SW480 (cell line): Measurements from ENCODE around the gene IFI30.

Source experiments
- DNase-seq: peaks from one replicate; pipeline ENCODE4 v3.0.0-alpha.2; 2016; ENCODE audit warnings: low spot score

The IFI30 gene

DNA sequence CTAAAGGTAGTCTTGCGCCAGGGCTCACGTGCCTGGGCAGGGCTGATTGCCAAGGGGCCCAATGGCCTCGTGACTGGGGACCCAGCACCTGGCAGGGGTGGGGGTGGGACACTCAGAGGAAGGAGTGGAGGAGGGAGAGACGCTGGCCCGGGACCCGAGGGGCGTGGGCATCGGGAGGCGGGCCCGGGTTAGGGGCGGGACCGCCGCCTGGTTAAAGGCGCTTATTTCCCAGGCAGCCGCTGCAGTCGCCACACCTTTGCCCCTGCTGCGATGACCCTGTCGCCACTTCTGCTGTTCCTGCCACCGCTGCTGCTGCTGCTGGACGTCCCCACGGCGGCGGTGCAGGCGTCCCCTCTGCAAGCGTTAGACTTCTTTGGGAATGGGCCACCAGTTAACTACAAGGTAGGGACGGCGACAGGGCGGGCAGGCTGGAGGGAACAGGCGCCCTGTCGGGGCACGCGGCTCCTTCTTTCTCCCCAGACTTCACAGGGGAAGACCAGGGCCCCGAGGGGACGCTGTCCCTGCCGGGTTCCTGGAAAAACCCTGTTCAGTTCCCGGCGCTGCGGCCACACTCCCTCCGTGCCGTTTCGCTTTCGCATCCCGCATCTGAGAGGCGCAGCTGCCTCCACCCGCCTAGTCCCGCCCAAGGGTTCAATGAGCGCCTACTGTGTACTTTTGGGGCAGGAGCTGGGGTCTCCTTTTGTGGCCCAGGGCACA, at the start of gene IFI30:
IFI30 (plus strand) TSS at position 242 of the 717 bp plus-strand sequence; CDS start at position 271, 29 bp downstream.
- DNase-seq, result peak; percentile 87

DNA sequence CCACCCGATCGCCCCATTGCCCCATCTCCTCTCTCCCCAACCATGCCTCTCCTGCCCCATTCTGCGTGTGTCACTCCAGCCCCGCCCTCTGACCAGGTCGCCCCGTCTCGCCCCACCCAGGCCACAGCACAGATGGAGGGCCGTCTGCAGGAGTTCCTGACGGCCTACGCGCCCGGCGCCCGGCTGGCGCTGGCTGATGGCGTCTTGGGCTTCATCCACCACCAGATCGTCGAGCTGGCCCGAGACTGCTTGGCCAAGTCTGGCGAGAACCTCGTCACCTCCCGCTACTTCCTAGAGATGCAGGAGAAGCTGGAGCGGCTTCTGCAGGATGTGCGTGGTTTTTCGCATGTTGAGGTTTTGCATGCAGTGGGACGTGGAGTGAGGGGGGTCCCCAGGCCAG, 49.8 kb upstream of the IFI30 start:
- DNase-seq, result no peak

DNA sequence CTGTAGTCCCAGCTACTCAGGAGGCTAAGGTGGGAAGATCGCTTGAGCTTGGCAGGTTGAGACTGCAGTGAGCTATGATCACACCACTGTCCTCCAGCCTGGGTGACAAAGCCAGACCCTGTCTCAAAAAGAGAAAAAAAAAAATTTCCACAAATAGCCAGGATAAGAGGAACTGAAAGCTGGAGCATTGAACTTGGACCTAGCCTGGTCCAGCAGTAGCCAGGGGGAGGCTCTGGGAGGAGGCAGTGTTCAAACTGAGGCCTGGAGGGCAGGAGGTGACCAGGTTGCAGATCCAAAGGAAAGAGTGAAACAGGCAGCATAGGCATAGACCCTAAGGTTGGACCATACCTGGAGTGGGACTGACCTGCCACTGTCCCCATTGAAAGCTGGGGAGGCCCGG, 47.5 kb upstream of the IFI30 start:
- DNase-seq, result no peak

GRCh38 chr19:18128044-18128443, 45.6 kb upstream of the IFI30 start:
- no peak for DNase-seq

DNA sequence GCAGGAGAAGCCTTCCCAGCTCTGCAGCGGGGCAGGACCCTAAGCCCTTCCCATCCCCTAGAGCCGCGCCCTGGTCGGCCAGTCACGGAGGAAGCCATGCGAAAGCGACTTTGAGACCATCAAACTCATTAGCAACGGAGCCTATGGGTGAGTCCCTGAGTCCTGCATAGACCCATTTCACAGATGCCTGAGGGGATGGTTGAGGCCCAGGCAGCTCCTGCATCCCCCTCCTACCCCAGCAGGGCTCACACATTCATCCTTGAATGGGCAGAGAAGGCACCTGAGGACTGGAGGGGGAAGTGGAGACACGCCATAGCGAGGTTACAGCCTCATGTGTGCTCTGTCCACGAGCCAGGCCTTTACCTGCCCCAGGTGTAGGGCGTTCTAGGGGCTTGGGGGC, 44.8 kb upstream of the IFI30 start:
- DNase-seq, result no peak

GRCh38 chr19:18130523-18131242, 42.9 kb upstream of the IFI30 start:
- no peak for DNase-seq

DNA sequence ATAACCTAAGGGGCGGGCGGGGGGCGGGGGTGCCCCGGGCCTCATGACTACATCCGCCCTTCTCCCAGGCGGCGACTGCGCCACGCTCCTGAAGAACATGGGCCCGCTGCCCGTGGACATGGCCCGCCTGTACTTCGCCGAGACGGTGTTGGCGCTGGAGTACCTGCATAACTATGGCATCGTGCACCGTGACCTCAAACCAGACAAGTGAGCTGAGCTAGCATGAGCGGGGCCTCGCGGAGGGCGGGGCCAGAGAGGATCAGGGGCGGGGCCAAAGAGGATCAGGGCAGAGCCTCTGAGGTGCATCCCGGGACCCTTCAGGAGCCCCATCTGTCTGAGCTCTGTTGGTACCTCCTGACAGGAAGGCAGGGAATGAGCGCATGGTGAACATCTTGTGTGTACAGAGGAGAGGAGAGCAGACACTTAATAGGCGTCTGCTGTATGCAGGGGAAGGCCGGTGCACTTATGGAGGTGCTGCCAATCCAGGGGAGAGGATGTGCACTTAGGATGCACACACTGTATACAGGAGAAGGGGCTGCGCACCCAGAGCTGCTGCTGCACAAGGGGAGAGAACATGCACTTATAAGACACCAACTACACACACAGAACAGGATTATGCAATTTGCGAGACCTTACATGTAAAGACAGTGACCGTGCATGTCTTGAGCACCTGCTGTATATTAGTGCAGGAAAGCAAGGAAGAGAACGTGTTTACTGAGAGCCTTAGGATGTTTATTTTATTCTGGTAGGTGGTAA, 41.6 kb upstream of the IFI30 start:
- no peak for DNase-seq

DNA sequence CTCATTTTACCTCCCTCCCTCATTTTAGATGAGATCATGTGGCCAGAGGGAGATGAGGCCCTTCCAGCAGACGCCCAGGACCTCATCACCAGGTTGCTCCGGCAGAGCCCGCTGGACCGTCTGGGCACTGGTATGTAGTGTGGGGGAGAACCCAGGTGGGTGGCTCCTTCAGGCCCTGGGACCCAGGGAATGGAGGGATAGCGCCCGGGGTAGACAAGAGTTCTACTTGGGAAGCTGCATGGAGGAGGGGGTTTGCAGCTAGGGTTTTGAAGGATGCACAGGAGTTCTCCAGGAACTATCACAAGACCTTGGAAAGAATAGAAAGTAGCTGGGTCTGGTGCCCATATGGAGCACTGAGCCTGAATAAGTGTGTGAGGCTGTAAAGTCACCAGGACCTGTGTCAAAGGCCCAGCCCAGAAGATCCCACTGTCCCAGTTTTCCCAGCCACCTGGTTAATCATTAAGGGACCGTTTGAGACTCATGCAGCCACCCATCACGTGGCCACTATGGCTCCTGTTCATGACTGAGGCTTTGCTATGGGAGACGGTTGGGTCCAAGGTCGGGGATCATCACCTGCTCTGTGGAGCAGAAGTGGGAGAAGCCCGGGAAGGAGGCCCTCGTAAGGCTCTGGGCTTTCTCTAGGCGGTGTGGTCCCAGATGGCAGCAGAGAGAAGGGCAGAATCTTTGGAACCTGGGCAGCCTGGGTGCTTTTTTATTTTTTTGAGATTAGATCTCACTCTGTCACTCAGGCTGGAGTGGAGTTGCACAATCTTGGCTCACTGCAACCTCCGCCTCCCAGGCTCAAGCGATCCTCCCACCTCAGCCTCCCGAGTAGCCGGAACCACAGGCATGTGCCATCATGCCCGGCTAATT, 37.7 kb upstream of the IFI30 start:
- DNase-seq, result peak; percentile 84

GRCh38 chr19:18137242-18137641, 36.4 kb upstream of the IFI30 start:
- DNase-seq, result no peak

DNA sequence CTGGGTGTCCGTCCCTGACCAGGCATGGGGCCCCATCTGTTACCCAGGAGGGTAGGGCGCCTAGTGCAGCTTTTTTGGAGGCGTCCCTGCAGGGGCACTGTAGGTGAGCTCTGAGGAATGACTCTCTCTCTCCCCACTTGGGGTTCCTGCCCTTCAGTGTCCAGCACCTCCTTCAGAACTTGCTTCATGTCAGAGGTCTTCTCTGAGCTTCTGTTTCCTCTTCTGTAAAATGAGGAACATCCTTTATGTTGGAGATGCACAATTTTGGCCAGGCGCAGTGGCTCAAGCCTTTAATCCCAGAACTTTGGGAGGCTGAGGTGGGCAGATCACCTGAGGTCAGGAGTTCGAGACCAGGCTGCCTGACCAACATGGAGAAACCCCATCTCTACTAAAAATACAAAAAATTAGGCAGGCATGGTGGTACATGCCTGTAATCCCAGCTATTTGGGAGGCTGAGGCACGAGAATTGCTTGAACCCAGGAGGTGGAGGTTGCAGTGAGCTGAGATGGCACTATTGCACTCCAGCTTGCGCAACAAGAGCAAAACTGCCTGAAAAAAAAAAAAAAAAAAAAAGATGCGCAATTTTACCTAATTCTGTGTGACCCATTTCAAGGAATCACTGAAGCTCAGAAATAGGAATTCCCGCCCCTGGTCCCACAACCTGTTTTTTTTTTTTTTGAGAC, 35.8 kb upstream of the IFI30 start:
- no peak for DNase-seq

- no peak for DNase-seq
These were observed 33.1 kb upstream of the IFI30 start for GRCh38 chr19:18140473-18140872.

- no peak for DNase-seq
These were observed 32.6 kb upstream of the IFI30 start for GRCh38 chr19:18141031-18141430.

DNA sequence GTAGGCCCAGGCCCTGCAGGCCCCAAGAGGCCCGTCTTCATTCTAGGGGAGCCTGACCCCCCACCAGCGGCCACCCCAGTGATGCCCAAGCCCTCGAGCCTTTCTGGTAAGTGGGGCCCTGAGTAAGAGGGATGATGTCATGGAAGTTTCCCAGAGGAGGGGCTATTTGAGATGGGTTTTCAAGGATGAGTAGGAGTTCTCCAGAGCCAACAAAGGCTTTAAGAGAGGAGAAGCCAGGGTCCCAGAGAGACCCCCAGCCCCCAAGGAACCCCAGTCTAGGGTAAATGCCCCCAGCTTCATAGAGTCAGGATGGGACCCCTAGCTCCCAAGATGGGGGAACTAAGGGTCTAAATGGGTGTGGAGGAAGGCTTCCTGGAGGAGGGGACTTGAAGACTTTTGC, 29.7 kb upstream of the IFI30 start:
- DNase-seq, result no peak

GRCh38 chr19:18144361-18144760, 29.3 kb upstream of the IFI30 start:
- no peak for DNase-seq

DNA sequence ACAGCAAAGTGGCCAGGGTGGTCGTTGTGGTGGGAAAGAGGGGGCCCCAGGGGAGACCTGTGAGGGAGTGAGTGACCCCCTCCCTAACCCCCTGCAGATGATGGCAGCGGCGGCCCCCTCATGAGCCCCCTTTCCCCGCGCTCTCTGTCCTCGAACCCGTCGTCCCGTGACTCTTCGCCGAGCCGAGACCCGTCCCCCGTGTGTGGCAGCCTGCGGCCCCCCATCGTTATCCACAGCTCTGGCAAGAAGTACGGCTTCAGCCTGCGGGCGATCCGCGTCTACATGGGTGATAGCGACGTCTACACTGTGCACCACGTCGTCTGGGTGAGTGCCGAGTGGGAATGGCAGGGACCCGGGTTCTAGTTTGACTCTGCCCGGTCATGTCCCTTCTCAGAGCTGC, 28.7 kb upstream of the IFI30 start:
- no peak for DNase-seq

DNA sequence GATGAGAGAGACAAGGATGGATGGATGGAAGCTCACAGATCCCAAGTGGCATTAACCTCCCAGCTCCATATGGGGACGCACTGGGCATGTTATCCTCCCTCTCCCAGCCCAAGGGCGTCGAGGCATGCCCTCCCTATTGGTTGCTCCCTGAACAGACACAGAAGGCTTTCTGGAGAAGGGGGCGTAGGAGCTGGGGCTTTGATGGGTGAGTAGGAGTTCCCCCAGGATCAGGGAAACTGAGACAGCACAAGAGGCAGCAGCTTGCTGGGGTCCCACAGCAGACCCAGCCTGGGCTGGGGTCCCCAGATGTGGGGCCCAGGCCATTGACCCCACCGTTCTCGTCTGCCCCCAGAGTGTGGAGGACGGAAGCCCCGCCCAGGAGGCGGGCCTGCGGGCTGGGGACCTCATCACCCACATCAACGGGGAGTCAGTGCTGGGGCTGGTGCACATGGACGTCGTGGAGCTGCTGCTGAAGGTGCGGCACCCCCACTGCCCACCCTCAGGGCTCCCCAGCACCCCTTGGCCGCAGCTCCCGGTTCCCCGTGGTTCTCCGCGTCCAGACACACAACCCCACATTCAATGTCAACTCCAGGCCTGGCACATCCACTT, 28.1 kb upstream of the IFI30 start:
- no peak for DNase-seq

GRCh38 chr19:18147396-18147795, 26.2 kb upstream of the IFI30 start:
- no peak for DNase-seq

DNA sequence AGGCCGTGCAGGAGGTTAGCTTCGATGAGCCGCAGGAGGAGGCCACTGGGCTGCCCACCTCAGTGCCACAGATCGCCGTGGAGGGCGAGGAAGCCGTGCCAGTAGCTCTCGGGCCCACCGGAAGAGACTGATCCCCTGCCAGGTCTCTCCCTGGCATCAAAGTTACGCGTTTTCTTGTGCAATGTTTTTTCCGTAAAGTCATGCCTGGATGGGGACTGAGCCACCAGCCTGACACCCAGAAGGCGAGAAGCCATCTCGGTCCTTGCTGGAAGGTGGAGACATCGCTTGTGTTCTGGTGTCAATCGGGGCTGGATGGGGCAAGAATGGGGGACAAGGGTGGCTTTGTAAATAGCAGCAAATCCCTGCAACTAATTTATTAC, 24.0 kb upstream of the IFI30 start:
- DNase-seq, result no peak

GRCh38 chr19:18150776-18151624, 22.6 kb upstream of the IFI30 start:
- DNase-seq, result no peak

GRCh38 chr19:18152442-18152816, 21.2 kb upstream of the IFI30 start:
- peak; percentile 94 for DNase-seq
